Liver (tissue), 9 donors: ENCODE results near the gene ENG. TPM values are rescaled to one million over a fixed set of nuclear protein-coding genes. Genes with fewer than 3 reads are reported as not detected.

Experiments
- DNase-seq: peaks from one replicate; pipeline ENCODE4 v3.0.0-alpha.2; 2017; ENCODE audit warnings: low spot score
- H3K27ac ChIP-seq, 2 donors: one replicate each; pipeline ENCODE4 v1.7.0; 2013; ENCODE audit warnings: inconsistent platforms in 2 of 2, low read length in 2 of 2, control low read depth in 1 of 2, low read depth in 1 of 2, mild to moderate bottlenecking in 1 of 2
- H3K27me3 ChIP-seq, 4 donors: one replicate each; pipeline versions ENCODE4 v1.6.1 to v1.7.0; 2013; ENCODE audit warnings: low read length in 3 of 4, inconsistent platforms in 1 of 4, mild to moderate bottlenecking in 1 of 4, moderate library complexity in 1 of 4; ENCODE audit not compliant: control insufficient read depth in 4 of 4, insufficient read depth in 4 of 4
- H3K36me3 ChIP-seq, 4 donors: one replicate each; pipeline versions ENCODE4 v1.6.1 to v1.7.0; 2013; ENCODE audit warnings: low read length in 3 of 4, mild to moderate bottlenecking in 3 of 4, low read depth in 1 of 4, moderate library complexity in 1 of 4; ENCODE audit not compliant: control insufficient read depth in 4 of 4, insufficient read depth in 3 of 4
- H3K4me1 ChIP-seq, 4 donors: one replicate each; pipeline versions ENCODE4 v1.6.1 to v1.7.0; 2013; ENCODE audit warnings: low read length in 3 of 4, mild to moderate bottlenecking in 3 of 4, moderate library complexity in 1 of 4; ENCODE audit not compliant: control insufficient read depth in 4 of 4, insufficient read depth in 4 of 4
- H3K4me3 ChIP-seq, 3 donors: one replicate each; pipeline versions ENCODE4 v1.6.1 to v1.7.0; 2013; ENCODE audit warnings: low read length in 3 of 3, control low read depth in 1 of 3, low read depth in 1 of 3, mild to moderate bottlenecking in 1 of 3
- H3K9ac ChIP-seq, 2 donors: one replicate each; pipeline ENCODE4 v1.7.0; 2013; ENCODE audit warnings: low read length in 2 of 2, mild to moderate bottlenecking in 2 of 2, moderate library complexity in 2 of 2, control low read depth in 1 of 2, low read depth in 1 of 2
- H3K9me3 ChIP-seq, 4 donors: one replicate each; pipeline versions ENCODE4 v1.6.1 to v1.7.0; 2013; ENCODE audit warnings: low read length in 3 of 4; ENCODE audit not compliant: control insufficient read depth in 4 of 4
- ATF3 ChIP-seq: IDR thresholded peaks from 2 replicates; pipeline ENCODE4 v1.6.1; 2016; ENCODE audit warnings: antibody characterized with exemption
- EGR1 ChIP-seq, 2 donors: IDR thresholded peaks; 2 replicates each; pipeline ENCODE4 v1.6.1; 2016 to 2018; ENCODE audit warnings: antibody characterized with exemption in 2 of 2, low read depth in 2 of 2
- FOXA1 ChIP-seq: IDR thresholded peaks from 2 replicates; pipeline ENCODE4 v1.6.1; 2016; ENCODE audit warnings: antibody characterized with exemption
- FOXA2 ChIP-seq: IDR thresholded peaks from 2 replicates; pipeline ENCODE4 v1.6.1; 2016; ENCODE audit warnings: antibody characterized with exemption
- GABPA ChIP-seq, 2 donors: IDR thresholded peaks in 1 of 2; conservative IDR thresholded peaks in 1 of 2; 2 replicates each; pipeline ENCODE4 v1.6.1; 2016; ENCODE audit warnings: antibody characterized with exemption in 2 of 2, mild to moderate bottlenecking in 1 of 2, moderate library complexity in 1 of 2
- HNF4A ChIP-seq, 2 donors: conservative IDR thresholded peaks; 2 replicates each; pipeline ENCODE4 v1.6.1; 2016; ENCODE audit warnings: antibody characterized with exemption in 2 of 2, mild to moderate bottlenecking in 2 of 2
- HNF4G ChIP-seq: IDR thresholded peaks from 2 replicates; pipeline ENCODE4 v1.6.1; 2016; ENCODE audit warnings: antibody characterized with exemption
- JUND ChIP-seq, 2 donors: IDR thresholded peaks; 2 replicates each; pipeline ENCODE4 v1.6.1; 2016; ENCODE audit warnings: antibody characterized with exemption in 2 of 2
- MAX ChIP-seq: IDR thresholded peaks from 2 replicates; pipeline ENCODE4 v1.6.1; 2016; ENCODE audit warnings: antibody characterized with exemption
- NR2F2 ChIP-seq: IDR thresholded peaks from 2 replicates; pipeline ENCODE4 v1.6.1; 2016; ENCODE audit warnings: antibody characterized with exemption
- RAD21 ChIP-seq, 2 donors: IDR thresholded peaks; 2 replicates each; pipeline ENCODE4 v1.6.1; 2016; ENCODE audit warnings: antibody characterized with exemption in 2 of 2, mild to moderate bottlenecking in 2 of 2
- REST ChIP-seq: IDR thresholded peaks from 2 replicates; pipeline ENCODE4 v1.6.1; 2016; ENCODE audit warnings: antibody characterized with exemption, mild to moderate bottlenecking
- RXRA ChIP-seq, 2 donors: IDR thresholded peaks; 2 replicates each; pipeline ENCODE4 v1.6.1; 2017 to 2018; ENCODE audit warnings: antibody characterized with exemption in 2 of 2, mild to moderate bottlenecking in 1 of 2
- SP1 ChIP-seq: IDR thresholded peaks from 2 replicates; pipeline ENCODE4 v1.6.1; 2018; ENCODE audit warnings: antibody characterized with exemption, mild to moderate bottlenecking
- TAF1 ChIP-seq: conservative IDR thresholded peaks from 2 replicates; pipeline ENCODE4 v1.6.1; 2016; ENCODE audit warnings: antibody characterized with exemption, mild to moderate bottlenecking
- YY1 ChIP-seq: IDR thresholded peaks from 2 replicates; pipeline ENCODE4 v1.6.1; 2016; ENCODE audit warnings: antibody characterized with exemption, mild to moderate bottlenecking
- WGBS: extraction: QIAGEN DNeasy Blood & Tissue Kit; methylation state at CpG from one replicate; pipeline ENCODE4 v1.1.7; 2013; 5-methylcytosine and 5-hydroxymethylcytosine counted together
- polyA plus RNA-seq, 2 donors: library from polyadenylated mRNA; stranded (reverse) in 1 of 2; unstranded in 1 of 2; fragments of 200-250 nt in 1 of 2; fragments of >200 nt in 1 of 2; fragmentation: Nextera tagmentation in 1 of 2; extraction: Ambion mirVana in 1 of 2; gene quantifications; one replicate each; pipeline versions ENCODE4 v1.2.1 to v1.2.3, GENCODE V29; 2013 to 2015
- total RNA-seq, 2 donors: library from RNA; depleted of rRNA; stranded (reverse); fragments of >200 nt; gene quantifications; one replicate each; pipeline ENCODE4 v1.2.3, GENCODE V29; 2014
- TF ChIP-seq, protein P1 (sequence below): IDR thresholded peaks from 2 replicates; pipeline ENCODE4 v1.6.1; 2016; ENCODE audit warnings: antibody characterized with exemption
- TF ChIP-seq, protein P2 (sequence below): fragments of 150-350 bp; IDR thresholded peaks from 2 replicates; pipeline ENCODE4 v1.5.1; 2017; ENCODE audit warnings: improper control_type of control experiment, low read depth, low read length; ENCODE audit not compliant: missing input control
- donor health status: healthy.
- donor health status: healthy.
- donor health status: healthy.
- donor health status: healthy.
- donor health status: healthy.

The ENG gene
- total and polyA plus RNA-seq, 4 donors, result 12.8 to 91.3 (median 24.2) TPM

- 30% methylated on average over 14 of the region's 14 CpGs for WGBS
- H3K4me3 ChIP-seq, result no peak overlapping the region
- no peaks in the 10 kb centered on the region for H3K27me3 ChIP-seq
- H3K36me3 ChIP-seq, result peaks cover 4 to 16% (median 9%) of the 10 kb centered on the region in 4 donors
- H3K27ac ChIP-seq, result peak overlapping the region; percentile 81 to 89
- TF ChIP-seq HNF4G (no peak), YY1 (peak; percentile 46), FOXA2 (peak; percentile 76), REST (no peak), GABPA (IDR thresholded peaks at IDR 0.05 in 1 of 2, conservative IDR thresholded peaks at IDR 0.05 in 1 of 2) (peak in 1 of 2 donors; percentile 50), RAD21 (IDR thresholded peaks at IDR 0.05) (peak; percentile 8 to 24), MAX (no peak), NR2F2 (peak; percentile 32), JUND (IDR thresholded peaks at IDR 0.05) (peak; percentile 42 to 46), RXRA (IDR thresholded peaks at IDR 0.05) (peak; percentile 87 to 96), FOXA1 (peak; percentile 69), ATF3 (no peak), SP1 (peak; percentile 75), HNF4A (conservative IDR thresholded peaks at IDR 0.05) (peak; percentile 63 to 79), TAF1 (no peak), EGR1 (IDR thresholded peaks at IDR 0.05; ENCODE audit: low read depth in 2 of 2) (peak in 1 of 2 donors; percentile 20)
- TF ChIP-seq, protein P1, sequence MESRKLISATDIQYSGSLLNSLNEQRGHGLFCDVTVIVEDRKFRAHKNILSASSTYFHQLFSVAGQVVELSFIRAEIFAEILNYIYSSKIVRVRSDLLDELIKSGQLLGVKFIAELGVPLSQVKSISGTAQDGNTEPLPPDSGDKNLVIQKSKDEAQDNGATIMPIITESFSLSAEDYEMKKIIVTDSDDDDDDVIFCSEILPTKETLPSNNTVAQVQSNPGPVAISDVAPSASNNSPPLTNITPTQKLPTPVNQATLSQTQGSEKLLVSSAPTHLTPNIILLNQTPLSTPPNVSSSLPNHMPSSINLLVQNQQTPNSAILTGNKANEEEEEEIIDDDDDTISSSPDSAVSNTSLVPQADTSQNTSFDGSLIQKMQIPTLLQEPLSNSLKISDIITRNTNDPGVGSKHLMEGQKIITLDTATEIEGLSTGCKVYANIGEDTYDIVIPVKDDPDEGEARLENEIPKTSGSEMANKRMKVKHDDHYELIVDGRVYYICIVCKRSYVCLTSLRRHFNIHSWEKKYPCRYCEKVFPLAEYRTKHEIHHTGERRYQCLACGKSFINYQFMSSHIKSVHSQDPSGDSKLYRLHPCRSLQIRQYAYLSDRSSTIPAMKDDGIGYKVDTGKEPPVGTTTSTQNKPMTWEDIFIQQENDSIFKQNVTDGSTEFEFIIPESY, result peak; percentile 72
- TF ChIP-seq, protein P2, sequence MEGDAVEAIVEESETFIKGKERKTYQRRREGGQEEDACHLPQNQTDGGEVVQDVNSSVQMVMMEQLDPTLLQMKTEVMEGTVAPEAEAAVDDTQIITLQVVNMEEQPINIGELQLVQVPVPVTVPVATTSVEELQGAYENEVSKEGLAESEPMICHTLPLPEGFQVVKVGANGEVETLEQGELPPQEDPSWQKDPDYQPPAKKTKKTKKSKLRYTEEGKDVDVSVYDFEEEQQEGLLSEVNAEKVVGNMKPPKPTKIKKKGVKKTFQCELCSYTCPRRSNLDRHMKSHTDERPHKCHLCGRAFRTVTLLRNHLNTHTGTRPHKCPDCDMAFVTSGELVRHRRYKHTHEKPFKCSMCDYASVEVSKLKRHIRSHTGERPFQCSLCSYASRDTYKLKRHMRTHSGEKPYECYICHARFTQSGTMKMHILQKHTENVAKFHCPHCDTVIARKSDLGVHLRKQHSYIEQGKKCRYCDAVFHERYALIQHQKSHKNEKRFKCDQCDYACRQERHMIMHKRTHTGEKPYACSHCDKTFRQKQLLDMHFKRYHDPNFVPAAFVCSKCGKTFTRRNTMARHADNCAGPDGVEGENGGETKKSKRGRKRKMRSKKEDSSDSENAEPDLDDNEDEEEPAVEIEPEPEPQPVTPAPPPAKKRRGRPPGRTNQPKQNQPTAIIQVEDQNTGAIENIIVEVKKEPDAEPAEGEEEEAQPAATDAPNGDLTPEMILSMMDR, result no peak
- H3K9me3 ChIP-seq, result no peaks in the 10 kb centered on the region
- H3K9ac ChIP-seq, result peak overlapping the region in 1 of 2 donors; percentile 88
- H3K4me1 ChIP-seq, result peaks cover 28 to 87% (median 68%) of the 10 kb centered on the region in 4 donors
- DNase-seq, result no peak
Observed at GRCh38 chr9:127794001-127794791, 60.3 kb downstream of the ENG start.
